ENCODE data around the gene UPF1. TPM values are rescaled to one million over a fixed set of nuclear protein-coding genes. Genes with fewer than 3 reads are reported as not detected.

Gene UPF1
- total and polyA plus RNA-seq, 10 donors = 31.2 to 161 (median 84.4) TPM

DNA sequence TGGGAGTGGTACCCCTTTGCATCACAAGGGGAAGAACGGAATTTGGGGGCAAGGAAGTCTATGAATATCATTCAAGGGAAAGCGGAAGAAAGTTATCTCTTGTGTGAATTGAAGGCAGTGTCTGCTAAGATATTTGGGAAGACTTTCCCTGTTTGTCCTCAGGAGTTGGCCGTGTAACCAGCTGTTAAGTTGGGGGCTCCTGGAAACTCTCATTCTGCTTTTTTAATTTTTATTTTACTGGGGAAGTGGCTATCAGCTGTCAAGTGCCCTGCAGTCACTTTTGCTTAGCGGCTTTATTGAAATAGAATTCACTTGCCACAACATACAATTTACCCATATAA lies 2.9 kb downstream of the UPF1 start:
- peaks cover 40 to 83% (median 76%) of the 10 kb centered on the region in 6 donors for H3K4me1 ChIP-seq
- TF ChIP-seq, protein P1, sequence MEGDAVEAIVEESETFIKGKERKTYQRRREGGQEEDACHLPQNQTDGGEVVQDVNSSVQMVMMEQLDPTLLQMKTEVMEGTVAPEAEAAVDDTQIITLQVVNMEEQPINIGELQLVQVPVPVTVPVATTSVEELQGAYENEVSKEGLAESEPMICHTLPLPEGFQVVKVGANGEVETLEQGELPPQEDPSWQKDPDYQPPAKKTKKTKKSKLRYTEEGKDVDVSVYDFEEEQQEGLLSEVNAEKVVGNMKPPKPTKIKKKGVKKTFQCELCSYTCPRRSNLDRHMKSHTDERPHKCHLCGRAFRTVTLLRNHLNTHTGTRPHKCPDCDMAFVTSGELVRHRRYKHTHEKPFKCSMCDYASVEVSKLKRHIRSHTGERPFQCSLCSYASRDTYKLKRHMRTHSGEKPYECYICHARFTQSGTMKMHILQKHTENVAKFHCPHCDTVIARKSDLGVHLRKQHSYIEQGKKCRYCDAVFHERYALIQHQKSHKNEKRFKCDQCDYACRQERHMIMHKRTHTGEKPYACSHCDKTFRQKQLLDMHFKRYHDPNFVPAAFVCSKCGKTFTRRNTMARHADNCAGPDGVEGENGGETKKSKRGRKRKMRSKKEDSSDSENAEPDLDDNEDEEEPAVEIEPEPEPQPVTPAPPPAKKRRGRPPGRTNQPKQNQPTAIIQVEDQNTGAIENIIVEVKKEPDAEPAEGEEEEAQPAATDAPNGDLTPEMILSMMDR (IDR thresholded peaks at IDR 0.05 in 8 of 11, conservative IDR thresholded peaks at IDR 0.05 in 3 of 11) = no peak
- TF ChIP-seq POLR2A (IDR thresholded peaks at IDR 0.05) (no peak), POLR2AphosphoS5 (IDR thresholded peaks at IDR 0.05) (no peak)
- H3K27ac ChIP-seq = peak overlapping the region in 3 of 8 donors; percentile 95 to 96 (median 96)
- no peak for DNase-seq
- peaks cover 0 to 7% (median 0%) of the 10 kb centered on the region in 7 donors for H3K27me3 ChIP-seq (replicated peaks in 1 of 7)
- peak overlapping the region in 4 of 8 donors; percentile 78 to 95 (median 82) for H3K4me3 ChIP-seq
- WGBS, 5 donors = 61 to 89% (median 68%) methylated on average over 4 of the region's 4 CpGs
- intact Hi-C loops (cut with DNase I; ENCODE audit: low total_unique reads) = no loop called here
- no peaks in the 10 kb centered on the region for H3K9me3 ChIP-seq
- peaks cover 0 to 57% (median 7%) of the 10 kb centered on the region in 6 donors for H3K36me3 ChIP-seq

DNA sequence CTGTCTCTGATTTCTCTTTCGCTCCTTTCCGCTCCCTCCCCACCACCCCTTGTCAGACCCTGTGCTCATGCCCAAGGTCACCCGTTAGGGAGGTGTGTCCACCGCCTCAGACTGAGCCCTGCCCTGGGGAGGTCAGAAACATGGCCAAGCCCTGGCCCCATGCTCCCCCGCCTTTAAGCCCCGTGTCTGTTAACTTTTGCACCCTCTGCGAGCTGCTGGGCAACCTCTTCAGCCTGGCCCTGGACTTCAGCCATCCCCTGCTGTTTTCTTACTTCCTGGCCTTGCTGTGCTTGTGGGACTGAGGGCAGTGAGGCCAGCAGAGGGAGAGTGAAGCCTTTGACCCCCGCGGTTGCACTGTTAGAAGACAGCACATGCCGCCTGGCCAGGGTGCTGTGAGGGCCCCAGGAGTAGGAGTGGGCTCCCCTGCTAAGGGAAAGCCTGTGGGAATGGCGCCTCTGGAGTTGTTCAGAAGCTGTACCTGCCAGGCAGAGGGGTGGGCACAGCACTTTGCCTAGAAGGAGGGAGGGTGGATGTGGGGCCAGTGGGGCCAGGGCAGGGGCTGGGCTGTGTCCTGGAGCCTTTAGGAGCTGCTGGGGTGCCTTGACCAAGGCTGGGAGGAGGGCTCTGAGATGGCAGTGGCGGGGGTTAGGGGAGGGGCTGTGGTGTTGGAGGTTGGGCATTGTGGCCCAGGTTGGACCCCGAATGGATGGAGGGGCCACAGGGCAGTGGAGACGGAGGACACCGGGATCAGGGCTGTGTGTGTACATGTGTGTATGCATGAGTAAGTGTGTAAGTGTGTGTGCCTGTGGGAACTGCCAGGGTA lies 7.9 kb downstream of the UPF1 start:
- TF ChIP-seq, protein P1 (IDR thresholded peaks at IDR 0.05 in 8 of 11, conservative IDR thresholded peaks at IDR 0.05 in 3 of 11) = peak in 1 of 11 experiments; percentile 5
- TF ChIP-seq POLR2AphosphoS5 (IDR thresholded peaks at IDR 0.05) (peak; percentile 27 to 41 (median 37)), POLR2A (IDR thresholded peaks at IDR 0.05) (no peak)
- Histone ChIP-seq H3K36me3 (peaks cover 0 to 67% (median 7%) of the 10 kb centered on the region in 6 donors), H3K4me1 (peaks cover 63 to 100% (median 98%) of the 10 kb centered on the region in 6 donors), H3K27me3 (replicated peaks in 1 of 7) (no peaks in the 10 kb centered on the region), H3K9me3 (no peaks in the 10 kb centered on the region), H3K4me3 (peak overlapping the region in 1 of 8 donors; percentile 7), H3K27ac (peak overlapping the region in 2 of 8 donors; percentile 8 to 18)
- WGBS, 5 donors = 75 to 87% (median 77%) methylated on average over 14 to 15 of the region's 15 CpGs
- intact Hi-C loops (cut with DNase I; ENCODE audit: low total_unique reads) = loop anchor here (10.0 kb wide), 1 partner anchor 375 kb away; no protein-coding TSS in a partner anchor
- DNase-seq = no peak

DNA sequence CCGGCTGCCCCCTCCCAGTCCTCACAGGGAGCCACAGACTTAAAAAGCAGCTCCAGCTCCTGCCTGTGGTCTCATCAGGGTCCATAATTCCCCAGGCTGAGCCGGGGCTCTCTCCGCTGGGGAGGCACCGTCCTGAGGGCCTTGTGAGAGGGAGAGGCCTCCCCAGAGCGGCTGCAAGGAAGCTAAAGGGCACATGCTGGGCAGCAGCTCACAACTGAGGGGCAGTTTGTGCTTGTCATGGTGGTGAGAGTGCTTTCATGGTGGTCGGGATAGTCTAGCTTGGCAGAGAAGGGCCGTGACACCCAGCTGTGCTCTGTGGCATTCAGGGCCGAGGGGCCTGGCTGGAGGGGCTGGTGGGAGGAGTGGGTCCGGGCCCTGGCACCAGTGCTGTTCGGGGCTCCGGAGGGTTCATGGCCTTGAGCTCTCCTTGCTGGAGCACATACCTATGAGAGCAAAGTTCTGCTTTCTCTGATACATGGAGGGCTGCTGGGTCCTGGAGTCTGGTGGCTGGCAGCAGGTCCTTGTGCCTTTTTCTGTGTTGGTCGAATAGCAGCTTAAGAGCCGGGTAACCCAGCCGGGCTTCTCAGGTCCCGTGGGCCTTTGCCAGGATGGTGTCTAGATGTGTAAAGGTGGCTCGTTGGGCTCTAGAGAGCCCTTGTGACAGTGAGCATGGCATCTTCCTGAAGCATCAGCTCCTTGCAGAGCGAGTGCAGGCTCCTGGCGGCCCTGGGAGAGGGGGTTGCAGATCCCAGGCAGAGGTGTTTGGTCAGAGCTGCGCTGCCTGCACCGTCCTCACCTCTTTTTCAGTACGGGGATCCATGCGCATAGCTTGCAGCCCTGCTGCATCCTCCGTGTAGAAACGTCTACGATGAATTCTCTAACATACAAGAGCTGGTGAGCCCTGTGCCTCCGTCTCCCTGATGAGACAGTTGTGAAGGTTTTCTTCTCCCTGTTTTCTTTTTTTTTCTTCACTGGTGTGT lies 8.8 kb downstream of the UPF1 start:
- peak overlapping the region in 1 of 8 donors; percentile 7 for H3K4me3 ChIP-seq
- H3K27me3 ChIP-seq (replicated peaks in 1 of 7) = no peaks in the 10 kb centered on the region
- intact Hi-C loops (cut with DNase I; ENCODE audit: low total_unique reads) = loop anchor here (10.0 kb wide), 1 partner anchor 376 kb away; no protein-coding TSS in a partner anchor
- WGBS, 5 donors = 78 to 87% (median 83%) methylated on average over 20 to 26 of the region's 26 CpGs
- TF ChIP-seq POLR2AphosphoS5 (IDR thresholded peaks at IDR 0.05) (no peak), POLR2A (IDR thresholded peaks at IDR 0.05) (no peak)
- TF ChIP-seq, protein P1 (IDR thresholded peaks at IDR 0.05 in 8 of 11, conservative IDR thresholded peaks at IDR 0.05 in 3 of 11) = no peak
- no peaks in the 10 kb centered on the region for H3K9me3 ChIP-seq
- H3K4me1 ChIP-seq = peaks cover 66 to 100% (median 98%) of the 10 kb centered on the region in 6 donors
- peaks cover 0 to 64% (median 3%) of the 10 kb centered on the region in 6 donors for H3K36me3 ChIP-seq
- H3K27ac ChIP-seq = peak overlapping the region in 2 of 8 donors; percentile 8 to 18
- no peak for DNase-seq

Measured in spleen (tissue), 11 donors.